ENCODE measurements around the gene ATP23.

- TF ChIP-seq CTCF (IDR thresholded peaks at IDR 0.05; ENCODE audit: insufficient read depth, low read length), result no peak
- TF ChIP-seq POLR2AphosphoS5 (IDR thresholded peaks at IDR 0.05; ENCODE audit: low read depth), result no peak
- TF ChIP-seq GABPA (IDR thresholded peaks at IDR 0.05; ENCODE audit: low read depth), result no peak
- no peak for TF ChIP-seq REST (IDR thresholded peaks at IDR 0.05; ENCODE audit: insufficient replicate concordance, low read depth)
Observed at GRCh38 chr12:57993834-57994233, 52.5 kb downstream of the ATP23 start.
